GM12864 (cell line): ENCODE results near the gene EMC8.

Source experiments
- DNase-seq: peaks from one replicate; pipeline ENCODE4 v3.0.0-alpha.2; 2011; ENCODE audit warnings: low read depth
- H3K4me3 ChIP-seq: 2 replicates; pipeline ENCODE4 v1.5.1; 2011; ENCODE audit warnings: mild to moderate bottlenecking, low read depth, low read length, control low read depth
- TF ChIP-seq, protein P1 (sequence below): IDR thresholded peaks from 2 replicates; pipeline ENCODE4 v1.5.1; 2011; ENCODE audit warnings: low read depth, mild to moderate bottlenecking, moderate library complexity, low read length, control low read depth, inconsistent platforms; ENCODE audit errors: missing control alignments

Gene EMC8

DNA sequence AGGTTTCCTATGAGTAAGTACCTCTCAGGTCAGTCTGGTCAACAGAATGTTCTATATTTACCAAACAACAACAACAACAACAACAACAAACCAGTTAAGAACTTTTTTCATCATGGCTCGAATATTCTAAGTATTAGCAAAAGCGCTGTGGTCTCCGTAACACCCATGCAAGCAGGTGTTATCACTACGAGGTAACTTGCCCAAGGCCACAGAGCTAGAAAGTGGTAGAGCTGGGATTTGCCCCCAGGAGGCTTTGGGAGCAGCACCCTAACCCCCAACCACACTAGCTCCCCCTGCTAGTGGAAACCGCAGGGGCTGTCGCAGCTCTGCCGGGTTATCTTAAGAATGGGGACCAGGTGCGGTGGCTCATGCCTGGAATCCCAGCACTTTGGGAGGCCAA, 24.5 kb downstream of the EMC8 start:
- TF ChIP-seq, protein P1, sequence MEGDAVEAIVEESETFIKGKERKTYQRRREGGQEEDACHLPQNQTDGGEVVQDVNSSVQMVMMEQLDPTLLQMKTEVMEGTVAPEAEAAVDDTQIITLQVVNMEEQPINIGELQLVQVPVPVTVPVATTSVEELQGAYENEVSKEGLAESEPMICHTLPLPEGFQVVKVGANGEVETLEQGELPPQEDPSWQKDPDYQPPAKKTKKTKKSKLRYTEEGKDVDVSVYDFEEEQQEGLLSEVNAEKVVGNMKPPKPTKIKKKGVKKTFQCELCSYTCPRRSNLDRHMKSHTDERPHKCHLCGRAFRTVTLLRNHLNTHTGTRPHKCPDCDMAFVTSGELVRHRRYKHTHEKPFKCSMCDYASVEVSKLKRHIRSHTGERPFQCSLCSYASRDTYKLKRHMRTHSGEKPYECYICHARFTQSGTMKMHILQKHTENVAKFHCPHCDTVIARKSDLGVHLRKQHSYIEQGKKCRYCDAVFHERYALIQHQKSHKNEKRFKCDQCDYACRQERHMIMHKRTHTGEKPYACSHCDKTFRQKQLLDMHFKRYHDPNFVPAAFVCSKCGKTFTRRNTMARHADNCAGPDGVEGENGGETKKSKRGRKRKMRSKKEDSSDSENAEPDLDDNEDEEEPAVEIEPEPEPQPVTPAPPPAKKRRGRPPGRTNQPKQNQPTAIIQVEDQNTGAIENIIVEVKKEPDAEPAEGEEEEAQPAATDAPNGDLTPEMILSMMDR: no peak
- DNase-seq: no peak
- no peak overlapping the region for H3K4me3 ChIP-seq

DNA sequence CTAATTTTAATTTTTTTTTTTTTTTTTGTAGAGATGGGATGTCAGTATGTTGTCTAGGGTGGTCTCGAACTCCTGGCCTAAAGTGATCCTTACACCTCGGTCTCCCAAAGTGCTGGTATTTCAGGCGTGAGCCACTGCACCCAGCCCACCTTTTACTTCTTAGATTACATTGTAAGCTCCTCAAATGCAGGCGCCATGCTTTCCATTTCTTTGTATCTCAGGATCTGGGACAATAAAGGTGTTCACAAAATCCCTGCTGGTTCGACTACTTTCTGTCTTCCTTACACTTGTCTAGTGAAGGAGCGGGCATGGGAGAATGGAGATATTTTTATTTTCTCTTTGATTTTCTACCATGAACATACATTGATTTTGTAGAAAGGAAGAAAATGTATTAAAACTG, 25.2 kb downstream of the EMC8 start:
- TF ChIP-seq, protein P1: no peak
- no peak for DNase-seq
- H3K4me3 ChIP-seq: no peak overlapping the region

DNA sequence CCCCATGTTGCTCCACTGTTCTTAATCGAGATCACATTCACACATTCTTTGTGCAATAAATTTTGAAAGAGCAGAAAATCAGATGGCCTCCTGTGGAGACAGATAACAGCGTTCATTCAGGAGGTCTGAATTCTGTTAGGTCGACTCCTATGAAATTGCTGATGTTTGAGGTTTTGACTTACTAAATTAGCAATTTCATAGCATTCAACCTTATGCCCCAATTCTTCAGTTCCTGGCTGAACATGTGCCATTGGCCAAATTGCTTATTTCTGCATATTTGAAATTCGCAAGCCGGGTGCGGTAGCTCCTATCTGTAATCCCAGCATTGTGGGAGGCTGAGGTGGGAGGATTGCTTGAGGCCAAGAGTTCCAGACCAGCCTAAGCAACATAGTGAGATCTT, 26.3 kb downstream of the EMC8 start:
- H3K4me3 ChIP-seq: no peak overlapping the region
- DNase-seq: no peak
- TF ChIP-seq, protein P1: no peak

DNA sequence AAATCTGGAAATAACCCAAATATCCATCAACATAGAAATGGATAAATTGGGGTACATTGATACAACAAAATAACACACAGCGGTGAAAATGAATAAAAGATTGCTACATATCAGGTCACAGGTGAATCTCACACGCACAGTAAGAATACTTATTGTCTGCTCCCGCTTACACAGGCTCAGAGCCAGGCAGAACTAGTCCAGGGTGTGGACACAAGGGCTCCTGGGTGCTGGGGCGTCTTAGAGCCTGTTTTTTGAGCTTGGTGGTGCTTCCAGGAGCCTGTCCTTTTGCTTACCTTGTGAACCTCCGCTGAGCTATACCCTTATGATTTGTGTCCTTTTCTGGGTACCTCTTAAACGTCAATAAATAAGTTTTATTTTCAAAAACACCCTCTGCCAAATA, 28.6 kb downstream of the EMC8 start:
- TF ChIP-seq, protein P1: no peak
- H3K4me3 ChIP-seq: no peak overlapping the region
- DNase-seq: no peak

DNA sequence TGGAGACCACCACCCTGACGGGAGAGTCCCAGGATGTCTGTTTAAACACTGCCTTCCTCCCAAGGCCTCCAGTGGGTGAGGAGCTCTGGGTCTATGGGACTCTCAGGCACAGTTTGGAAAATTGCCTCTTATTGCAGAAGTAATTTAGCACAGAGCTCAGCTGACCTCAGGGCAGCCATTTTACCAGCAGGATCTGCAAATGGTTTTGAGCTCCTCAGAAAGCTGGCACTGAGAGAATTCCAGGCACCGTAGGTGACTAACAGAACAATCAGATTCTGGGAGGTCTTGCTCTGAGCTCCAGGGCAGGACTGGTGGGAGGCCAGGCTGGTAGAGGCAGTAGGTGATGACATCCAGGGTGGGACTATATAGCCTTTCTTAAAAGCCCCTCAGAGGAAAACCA, 31.1 kb downstream of the EMC8 start:
- H3K4me3 ChIP-seq: no peak overlapping the region
- TF ChIP-seq, protein P1: no peak
- DNase-seq: no peak

DNA sequence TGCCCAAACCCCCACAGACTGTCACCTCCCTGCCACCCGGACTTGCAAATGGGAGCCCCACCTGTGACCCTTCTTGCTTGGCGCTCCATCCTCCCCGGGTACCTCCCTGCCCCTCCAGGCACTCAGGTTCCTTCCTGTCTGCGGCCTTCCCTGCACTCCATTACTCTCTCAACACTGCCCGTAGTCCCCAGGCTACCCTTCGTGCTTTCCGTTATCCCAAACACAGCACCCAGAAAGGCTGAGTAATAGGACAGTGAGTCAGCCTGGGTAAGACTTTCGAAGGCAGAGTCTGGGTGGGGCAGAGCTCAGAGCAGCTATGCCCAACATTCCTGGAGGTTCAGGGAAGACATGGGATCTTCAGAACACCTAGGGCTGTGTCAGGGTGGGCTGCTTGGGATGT, 31.8 kb downstream of the EMC8 start:
- no peak overlapping the region for H3K4me3 ChIP-seq

DNA sequence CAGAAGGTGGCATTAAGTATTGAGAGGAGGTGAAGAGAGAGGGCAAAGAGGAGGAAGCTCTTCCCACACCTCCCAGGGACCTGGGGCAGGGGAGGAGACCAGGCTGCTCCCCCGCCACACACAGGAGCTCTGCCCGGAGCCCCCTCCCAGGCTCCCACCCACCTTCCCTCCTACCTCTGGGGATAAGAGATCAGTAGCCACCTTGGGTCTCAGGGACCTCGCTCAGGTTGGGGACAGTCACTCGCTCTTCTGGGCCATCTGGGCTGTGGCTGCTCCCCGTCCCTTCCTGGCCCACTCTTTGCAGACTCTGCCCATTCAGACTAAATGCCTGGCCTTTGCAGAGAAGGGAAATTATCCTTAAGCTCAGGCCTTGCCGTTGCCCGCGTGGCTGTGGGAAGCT, 33.6 kb downstream of the EMC8 start:
- TF ChIP-seq, protein P1: no peak
- no peak for DNase-seq
- no peak overlapping the region for H3K4me3 ChIP-seq

More for the DNA sequence above, 31.8 kb downstream of the EMC8 start:
- TF ChIP-seq, protein P1: no peak
- no peak for DNase-seq
